ENCODE measurements around the gene ARMC2.

GRCh38 chr6:108840919-108841318 is 7.3 kb upstream of the ARMC2 start:
- TF ChIP-seq, protein P1, sequence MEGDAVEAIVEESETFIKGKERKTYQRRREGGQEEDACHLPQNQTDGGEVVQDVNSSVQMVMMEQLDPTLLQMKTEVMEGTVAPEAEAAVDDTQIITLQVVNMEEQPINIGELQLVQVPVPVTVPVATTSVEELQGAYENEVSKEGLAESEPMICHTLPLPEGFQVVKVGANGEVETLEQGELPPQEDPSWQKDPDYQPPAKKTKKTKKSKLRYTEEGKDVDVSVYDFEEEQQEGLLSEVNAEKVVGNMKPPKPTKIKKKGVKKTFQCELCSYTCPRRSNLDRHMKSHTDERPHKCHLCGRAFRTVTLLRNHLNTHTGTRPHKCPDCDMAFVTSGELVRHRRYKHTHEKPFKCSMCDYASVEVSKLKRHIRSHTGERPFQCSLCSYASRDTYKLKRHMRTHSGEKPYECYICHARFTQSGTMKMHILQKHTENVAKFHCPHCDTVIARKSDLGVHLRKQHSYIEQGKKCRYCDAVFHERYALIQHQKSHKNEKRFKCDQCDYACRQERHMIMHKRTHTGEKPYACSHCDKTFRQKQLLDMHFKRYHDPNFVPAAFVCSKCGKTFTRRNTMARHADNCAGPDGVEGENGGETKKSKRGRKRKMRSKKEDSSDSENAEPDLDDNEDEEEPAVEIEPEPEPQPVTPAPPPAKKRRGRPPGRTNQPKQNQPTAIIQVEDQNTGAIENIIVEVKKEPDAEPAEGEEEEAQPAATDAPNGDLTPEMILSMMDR (conservative IDR thresholded peaks at IDR 0.05; ENCODE audit: low read length) = no peak
- no peak for TF ChIP-seq EZH2phosphoT487 (IDR thresholded peaks at IDR 0.05; ENCODE audit: borderline replicate concordance)
